GM19035 (cell line): ENCODE measurements around the gene PRKAR1B.
"Not testable (repeated sequence)": the region's sequence is repeated elsewhere in the genome, so short reads cannot be mapped to it uniquely, and the experiment has no call there.

ENCODE experiments used
- ATAC-seq: cut with Tn5 transposase; IDR thresholded peaks from one replicate; pipeline ENCODE4 v1.9.1; 2021; ENCODE audit not compliant: unreplicated experiment

Gene PRKAR1B

GRCh38 chr7:651032-651728, 75.9 kb downstream of the PRKAR1B start:
- ATAC-seq, result no peak

- no peak for ATAC-seq
Measured at GRCh38 chr7:650339-651031, 76.6 kb downstream of the PRKAR1B start.

GRCh38 chr7:646951-647350, 80.1 kb downstream of the PRKAR1B start:
- no peak for ATAC-seq

GRCh38 chr7:646487-646886, 80.6 kb downstream of the PRKAR1B start:
- ATAC-seq, result no peak

GRCh38 chr7:645606-646005, 81.5 kb downstream of the PRKAR1B start:
- no peak for ATAC-seq

GRCh38 chr7:644381-645305, 82.4 kb downstream of the PRKAR1B start:
- ATAC-seq, result no peak

- ATAC-seq, result no peak
Measured at GRCh38 chr7:641966-642365, 85.1 kb downstream of the PRKAR1B start.

- no peak for ATAC-seq
Measured at GRCh38 chr7:641269-641671, 85.8 kb downstream of the PRKAR1B start.

- no peak for ATAC-seq
Measured at GRCh38 chr7:638256-639011, 88.6 kb downstream of the PRKAR1B start.

- no peak for ATAC-seq
Measured at GRCh38 chr7:637826-638225, 89.3 kb downstream of the PRKAR1B start.

- ATAC-seq, result no peak
Measured at GRCh38 chr7:636396-636795, 90.7 kb downstream of the PRKAR1B start.

- ATAC-seq, result not testable (repeated sequence)
Measured at GRCh38 chr7:635687-636382, 91.2 kb downstream of the PRKAR1B start.

- ATAC-seq, result no peak
Measured at GRCh38 chr7:635227-635626, 91.9 kb downstream of the PRKAR1B start.

GRCh38 chr7:633381-634018, 93.6 kb downstream of the PRKAR1B start:
- ATAC-seq, result no peak

GRCh38 chr7:632831-633210, 94.3 kb downstream of the PRKAR1B start:
- no peak for ATAC-seq

- ATAC-seq, result no peak
Measured at GRCh38 chr7:631964-632830, 94.9 kb downstream of the PRKAR1B start.

- ATAC-seq, result no peak
Measured at GRCh38 chr7:631291-631711, 95.8 kb downstream of the PRKAR1B start.

GRCh38 chr7:630539-630938, 96.5 kb downstream of the PRKAR1B start:
- no peak for ATAC-seq

GRCh38 chr7:630111-630511, 97.0 kb downstream of the PRKAR1B start:
- ATAC-seq, result no peak
